ENCODE data around the gene PRIMA1.

DNA sequence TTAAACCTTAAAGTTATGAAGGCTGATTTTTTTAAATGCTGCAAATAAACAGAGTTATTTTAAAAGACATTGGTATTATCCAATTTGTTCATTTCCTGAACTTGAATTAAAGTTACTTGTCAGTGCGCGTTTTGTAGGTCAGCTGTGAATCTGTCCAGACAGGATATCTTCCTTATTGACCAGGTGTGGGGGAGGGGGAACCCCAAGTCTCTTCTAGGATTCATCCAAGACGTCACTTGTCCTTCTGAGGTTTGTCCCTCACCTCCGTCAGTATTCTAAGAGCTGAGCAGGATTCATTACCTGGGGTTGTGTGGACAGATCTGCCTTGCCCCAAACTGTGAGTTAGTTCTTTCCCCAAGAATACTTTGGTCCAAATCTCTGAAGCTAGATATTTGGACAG is 8.8 kb upstream of the PRIMA1 start:
- no peak for TF ChIP-seq CTCF (IDR thresholded peaks at IDR 0.05; ENCODE audit: low read length)
- TF ChIP-seq EZH2 (IDR thresholded peaks at IDR 0.05; ENCODE audit: borderline replicate concordance, low read length): no peak
